ENCODE results near the gene CSTPP1. TPM values are rescaled to one million over a fixed set of nuclear protein-coding genes. Genes with fewer than 3 reads are reported as not detected.

Gene CSTPP1
- total and polyA plus RNA-seq, 2 donors (not counting 1 experiment from before 2014, with no cell fraction given): 11.5 to 29.0 TPM

DNA sequence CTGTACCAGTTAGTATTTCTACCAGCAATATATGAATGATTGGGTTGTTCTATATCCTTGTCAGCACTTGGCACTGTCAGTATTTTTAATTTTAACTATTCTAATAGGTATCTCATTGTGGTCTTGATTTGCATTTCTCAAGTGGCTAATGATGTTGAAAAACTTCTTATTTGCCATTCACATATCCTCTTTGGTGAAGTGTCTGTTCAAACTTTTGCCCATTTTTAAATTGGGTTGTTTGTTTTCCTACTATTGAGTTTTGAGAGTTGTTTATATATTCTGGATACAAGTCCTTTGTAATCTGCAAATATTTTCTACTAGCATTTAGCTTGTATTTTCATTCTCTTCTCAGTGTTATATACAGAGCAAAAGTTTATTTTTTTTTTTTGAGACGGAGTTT, 82.1 kb downstream of the CSTPP1 start:
- peaks cover 0 to 3% (median 2%) of the 10 kb centered on the region in 3 donors for H3K9me3 ChIP-seq (ENCODE audit: control extremely low read depth in 1 of 3, control insufficient read depth in 2 of 3, insufficient read depth in 1 of 3, low read length in 2 of 3)
- no peak overlapping the region for H3K9ac ChIP-seq (ENCODE audit: low read length)
- no peaks in the 10 kb centered on the region for H4K20me1 ChIP-seq (ENCODE audit: control insufficient read depth, insufficient read depth, low read length, poor library complexity, severe bottlenecking)
- H2AFZ ChIP-seq (ENCODE audit: insufficient read depth, low read depth, low read length, poor library complexity, severe bottlenecking): no peak overlapping the region
- no peak overlapping the region for H3K27ac ChIP-seq (ENCODE audit: low read length in 2 of 2)
- no peaks in the 10 kb centered on the region for H3K27me3 Mint-ChIP-seq
- no peak overlapping the region for H3K4me3 Mint-ChIP-seq
- no peak overlapping the region for H3K27ac Mint-ChIP-seq
- intact Hi-C loops (cut with micrococcal nuclease): no loop called here
- no peaks in the 10 kb centered on the region for H3K9me3 Mint-ChIP-seq (ENCODE audit: insufficient read depth)
- DNase-seq: no peak
- no peaks in the 10 kb centered on the region for H3K36me3 ChIP-seq (replicated peaks in 1 of 2; ENCODE audit: control extremely low read depth in 1 of 2, control insufficient read depth in 1 of 2, extremely low read depth in 1 of 2, insufficient read depth in 2 of 2, low read length in 1 of 2)
- H3K27me3 ChIP-seq (replicated peaks in 1 of 4; ENCODE audit: control extremely low read depth in 1 of 4, control insufficient read depth in 3 of 4, insufficient read depth in 4 of 4, low read length in 3 of 4): no peaks in the 10 kb centered on the region
- no peak for TF ChIP-seq EZH2 (IDR thresholded peaks at IDR 0.05; ENCODE audit: borderline replicate concordance, insufficient read depth, low read depth, low read length, poor library complexity, severe bottlenecking)
- TF ChIP-seq, protein P1, sequence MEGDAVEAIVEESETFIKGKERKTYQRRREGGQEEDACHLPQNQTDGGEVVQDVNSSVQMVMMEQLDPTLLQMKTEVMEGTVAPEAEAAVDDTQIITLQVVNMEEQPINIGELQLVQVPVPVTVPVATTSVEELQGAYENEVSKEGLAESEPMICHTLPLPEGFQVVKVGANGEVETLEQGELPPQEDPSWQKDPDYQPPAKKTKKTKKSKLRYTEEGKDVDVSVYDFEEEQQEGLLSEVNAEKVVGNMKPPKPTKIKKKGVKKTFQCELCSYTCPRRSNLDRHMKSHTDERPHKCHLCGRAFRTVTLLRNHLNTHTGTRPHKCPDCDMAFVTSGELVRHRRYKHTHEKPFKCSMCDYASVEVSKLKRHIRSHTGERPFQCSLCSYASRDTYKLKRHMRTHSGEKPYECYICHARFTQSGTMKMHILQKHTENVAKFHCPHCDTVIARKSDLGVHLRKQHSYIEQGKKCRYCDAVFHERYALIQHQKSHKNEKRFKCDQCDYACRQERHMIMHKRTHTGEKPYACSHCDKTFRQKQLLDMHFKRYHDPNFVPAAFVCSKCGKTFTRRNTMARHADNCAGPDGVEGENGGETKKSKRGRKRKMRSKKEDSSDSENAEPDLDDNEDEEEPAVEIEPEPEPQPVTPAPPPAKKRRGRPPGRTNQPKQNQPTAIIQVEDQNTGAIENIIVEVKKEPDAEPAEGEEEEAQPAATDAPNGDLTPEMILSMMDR (IDR thresholded peaks at IDR 0.05): no peak
- H3K4me1 Mint-ChIP-seq: peaks cover 1% of the 10 kb centered on the region
- ATAC-seq (ENCODE audit: low read depth): no peak
- WGBS (ENCODE audit: insufficient coverage): no CpG with 5 or more reads among the region's 1 CpG
- no peaks in the 10 kb centered on the region for H3K4me1 ChIP-seq (ENCODE audit: control insufficient read depth in 2 of 2, insufficient read depth in 2 of 2, low read length in 2 of 2)
- H3K79me2 ChIP-seq (ENCODE audit: control insufficient read depth, insufficient read depth, low read length): no peaks in the 10 kb centered on the region
- no peak overlapping the region for H3K4me2 ChIP-seq (replicated peaks; ENCODE audit: low read depth, low read length, poor library complexity, severe bottlenecking)
- ChIA-PET CTCF (no interaction called here), POLR2A (no interaction called here)
- no peak overlapping the region for H3K4me3 ChIP-seq (ENCODE audit: control extremely low read depth in 1 of 5, extremely low read depth in 1 of 5, insufficient read depth in 1 of 5, low read depth in 2 of 5, low read length in 4 of 5)

DNA sequence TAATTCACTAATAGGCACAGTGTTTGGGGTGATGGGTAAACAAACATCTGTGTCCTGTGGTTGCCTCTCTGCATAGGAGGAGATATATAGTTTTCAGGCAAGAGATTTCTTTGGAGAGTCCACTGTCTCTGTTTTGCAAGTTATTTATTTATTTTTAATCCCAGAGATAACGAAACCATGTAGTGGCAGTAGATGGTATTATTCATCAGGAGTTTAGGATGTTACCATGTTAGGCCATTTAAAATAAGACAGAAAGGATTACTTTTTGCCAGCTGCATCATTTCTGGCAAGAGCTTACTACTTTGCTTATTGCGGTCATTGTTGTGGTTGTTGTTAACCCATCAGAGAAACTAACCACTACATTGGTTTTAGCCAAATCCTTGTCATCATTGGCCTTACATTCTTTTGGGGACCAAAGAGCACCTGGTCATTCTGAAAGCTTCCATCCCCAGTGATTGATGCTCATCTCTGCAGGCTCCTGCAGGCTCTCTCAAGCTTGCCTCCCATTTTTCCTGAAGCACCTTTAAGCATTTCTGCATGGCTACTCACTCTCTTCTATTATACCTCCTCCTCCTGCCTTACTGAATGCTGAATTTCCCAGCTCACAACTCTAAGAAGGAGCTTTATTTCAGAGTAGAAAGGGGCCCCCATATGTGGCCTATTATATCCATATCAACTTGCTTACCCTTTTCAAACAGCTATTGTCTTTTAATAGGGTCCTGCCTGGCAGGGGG, 84.4 kb downstream of the CSTPP1 start:
- intact Hi-C loops (cut with micrococcal nuclease): no loop called here
- Histone ChIP-seq H2AFZ (ENCODE audit: insufficient read depth, low read depth, low read length, poor library complexity, severe bottlenecking) (no peak overlapping the region), H3K36me3 (replicated peaks in 1 of 2; ENCODE audit: control extremely low read depth in 1 of 2, control insufficient read depth in 1 of 2, extremely low read depth in 1 of 2, insufficient read depth in 2 of 2, low read length in 1 of 2) (no peaks in the 10 kb centered on the region), H3K9me3 (ENCODE audit: control extremely low read depth in 1 of 3, control insufficient read depth in 2 of 3, insufficient read depth in 1 of 3, low read length in 2 of 3) (peaks cover 0 to 3% (median 2%) of the 10 kb centered on the region in 3 donors), H3K9ac (ENCODE audit: low read length) (no peak overlapping the region), H3K4me1 (ENCODE audit: control insufficient read depth in 2 of 2, insufficient read depth in 2 of 2, low read length in 2 of 2) (no peaks in the 10 kb centered on the region), H4K20me1 (ENCODE audit: control insufficient read depth, insufficient read depth, low read length, poor library complexity, severe bottlenecking) (no peaks in the 10 kb centered on the region), H3K27ac (ENCODE audit: low read length in 2 of 2) (no peak overlapping the region), H3K27me3 (replicated peaks in 1 of 4; ENCODE audit: control extremely low read depth in 1 of 4, control insufficient read depth in 3 of 4, insufficient read depth in 4 of 4, low read length in 3 of 4) (no peaks in the 10 kb centered on the region), H3K79me2 (ENCODE audit: control insufficient read depth, insufficient read depth, low read length) (no peaks in the 10 kb centered on the region), H3K4me3 (ENCODE audit: control extremely low read depth in 1 of 5, extremely low read depth in 1 of 5, insufficient read depth in 1 of 5, low read depth in 2 of 5, low read length in 4 of 5) (no peak overlapping the region), H3K4me2 (replicated peaks; ENCODE audit: low read depth, low read length, poor library complexity, severe bottlenecking) (no peak overlapping the region)
- no peak for ATAC-seq (ENCODE audit: low read depth)
- CTCF ChIA-PET: no interaction called here
- TF ChIP-seq EZH2 (IDR thresholded peaks at IDR 0.05; ENCODE audit: borderline replicate concordance, insufficient read depth, low read depth, low read length, poor library complexity, severe bottlenecking): no peak
- TF ChIP-seq, protein P1 (IDR thresholded peaks at IDR 0.05): no peak
- no peak for DNase-seq
- H3K4me1 Mint-ChIP-seq: peaks cover 1% of the 10 kb centered on the region
- no CpG with 5 or more reads among the region's 2 CpGs for WGBS (ENCODE audit: insufficient coverage)
- H3K27ac Mint-ChIP-seq: no peak overlapping the region
- no peak overlapping the region for H3K4me3 Mint-ChIP-seq
- no peaks in the 10 kb centered on the region for H3K9me3 Mint-ChIP-seq (ENCODE audit: insufficient read depth)
- no peaks in the 10 kb centered on the region for H3K27me3 Mint-ChIP-seq
- POLR2A ChIA-PET: no interaction called here
